ENCODE data around the gene ADAM30.
A peak's percentile ranks its signal among the peaks of the same experiment; 100 is the strongest.

Gene ADAM30

GRCh38 chr1:119874186-119874585 lies 22.1 kb downstream of the ADAM30 start:
- FAIRE-seq = no peak
- no peak for TF ChIP-seq CTCF (IDR thresholded peaks at IDR 0.05; ENCODE audit: insufficient read depth, missing control alignments)
- DNase-seq (ENCODE audit: insufficient read length, low spot score) = no peak

- no peak for TF ChIP-seq CTCF (IDR thresholded peaks at IDR 0.05; ENCODE audit: insufficient read depth, missing control alignments)
- DNase-seq (ENCODE audit: insufficient read length, low spot score) = no peak
- FAIRE-seq = no peak
These were observed 22.9 kb downstream of the ADAM30 start for GRCh38 chr1:119873135-119874015.

- no peak for FAIRE-seq
- no peak for TF ChIP-seq CTCF (IDR thresholded peaks at IDR 0.05; ENCODE audit: insufficient read depth, missing control alignments)
These were observed 24.4 kb downstream of the ADAM30 start for GRCh38 chr1:119871881-119872280.

GRCh38 chr1:119870917-119871596 lies 25.3 kb downstream of the ADAM30 start:
- peak; percentile 95 for TF ChIP-seq CTCF (IDR thresholded peaks at IDR 0.05; ENCODE audit: insufficient read depth, missing control alignments)
- DNase-seq (ENCODE audit: insufficient read length, low spot score) (peak; percentile 28), FAIRE-seq (no peak)

More at GRCh38 chr1:119871881-119872280, 24.4 kb downstream of the ADAM30 start:
- DNase-seq (ENCODE audit: insufficient read length, low spot score) = no peak

- TF ChIP-seq CTCF (IDR thresholded peaks at IDR 0.05; ENCODE audit: insufficient read depth, missing control alignments) = no peak
- FAIRE-seq (no peak), DNase-seq (ENCODE audit: insufficient read length, low spot score) (no peak)
These were observed 26.3 kb downstream of the ADAM30 start for GRCh38 chr1:119869995-119870394.

- no peak for TF ChIP-seq CTCF (IDR thresholded peaks at IDR 0.05; ENCODE audit: insufficient read depth, missing control alignments)
- FAIRE-seq (no peak), DNase-seq (ENCODE audit: insufficient read length, low spot score) (no peak)
These were observed 28.1 kb downstream of the ADAM30 start for GRCh38 chr1:119868176-119868575.

- no peak for TF ChIP-seq CTCF (IDR thresholded peaks at IDR 0.05; ENCODE audit: insufficient read depth, missing control alignments)
- FAIRE-seq (no peak), DNase-seq (ENCODE audit: insufficient read length, low spot score) (no peak)
These were observed 29.9 kb downstream of the ADAM30 start for GRCh38 chr1:119866451-119866850.

All from D721Med (cell line).